Right lobe of liver (tissue), 4 donors: ENCODE data around the gene NFAT5.

ENCODE experiments used
- CTCF ChIP-seq, 4 donors: fragments of 200-600 bp in 3 of 4; fragments of 450-650 bp in 1 of 4; IDR thresholded peaks; one replicate each; pipeline versions ENCODE4 v1.5.1 to v1.8.0; 2016 to 2022; ENCODE audit warnings: antibody characterized with exemption in 4 of 4, mild to moderate bottlenecking in 2 of 4
- POLR2A ChIP-seq: fragments of 450-650 bp; IDR thresholded peaks from one replicate; pipeline ENCODE4 v1.6.1; 2017; ENCODE audit warnings: antibody characterized with exemption, mild to moderate bottlenecking
- donor health status: DM: no; HTN: no; CAD: no.
- donor health status: DM: no; HTN: no; CAD: no.
- donor health status: DM: no; HTN: yes; CAD: no.

- TF ChIP-seq CTCF (IDR thresholded peaks at IDR 0.05) (no peak), POLR2A (no peak)
Measured at GRCh38 chr16:69706975-69707340, 141.2 kb downstream of the NFAT5 start.
